Heart left ventricle (tissue), 16 donors: ENCODE results near the gene ZNF292. TPM values are rescaled to one million over a fixed set of nuclear protein-coding genes. Genes with fewer than 3 reads are reported as not detected.

Source experiments
- ATAC-seq, 4 donors: fragments of 200-7000 bp; cut with Tn5 transposase; one replicate each; pipeline ENCODE4 v1.9.1; 2020 to 2022; ENCODE audit warnings: moderate library complexity in 4 of 4, mild to moderate bottlenecking in 3 of 4, moderate number of reproducible peaks in 1 of 4
- DNase-seq, 5 donors: peaks; one replicate each; pipeline ENCODE4 v3.0.0-alpha.2; 2020
- H3K27ac ChIP-seq, 12 donors: fragments of 200-600 bp; sonication (generic) in 4 of 12; one replicate each; pipeline versions ENCODE4 v1.5.0 to v1.8.0; 2016 to 2022; ENCODE audit warnings: mild to moderate bottlenecking in 2 of 12
- H3K27me3 ChIP-seq, 9 donors: fragments of 200-600 bp; sonication (generic) in 2 of 9; one replicate each; pipeline versions ENCODE4 v1.5.1 to v1.8.0; 2016 to 2022; ENCODE audit warnings: mild to moderate bottlenecking in 3 of 9
- H3K36me3 ChIP-seq, 9 donors: fragments of 200-600 bp; sonication (generic) in 2 of 9; one replicate each; pipeline versions ENCODE4 v1.5.0 to v1.8.0; 2018 to 2022; ENCODE audit warnings: mild to moderate bottlenecking in 2 of 9
- H3K4me1 ChIP-seq, 12 donors: fragments of 200-600 bp; sonication (generic) in 4 of 12; one replicate each; pipeline versions ENCODE4 v1.5.0 to v1.8.0; 2016 to 2022; ENCODE audit warnings: mild to moderate bottlenecking in 3 of 12
- H3K4me3 ChIP-seq, 12 donors: fragments of 200-600 bp; sonication (generic) in 4 of 12; one replicate each; pipeline versions ENCODE4 v1.5.0 to v1.8.0; 2017 to 2022; ENCODE audit warnings: mild to moderate bottlenecking in 9 of 12, moderate library complexity in 4 of 12
- H3K9me3 ChIP-seq, 12 donors: fragments of 200-600 bp; sonication (generic) in 4 of 12; one replicate each; pipeline versions ENCODE4 v1.5.0 to v1.8.0; 2016 to 2022; ENCODE audit warnings: mild to moderate bottlenecking in 1 of 12
- CTCF ChIP-seq, 12 donors: fragments of 200-600 bp; sonication (generic) in 4 of 12; IDR thresholded peaks; one replicate each; pipeline versions ENCODE4 v1.5.0 to v1.8.0; 2018 to 2022; ENCODE audit warnings: antibody characterized with exemption in 12 of 12, mild to moderate bottlenecking in 5 of 12
- POLR2A ChIP-seq, 2 donors: fragments of 450-650 bp; IDR thresholded peaks; one replicate each; pipeline ENCODE4 v1.6.1; 2017; ENCODE audit warnings: antibody characterized with exemption in 2 of 2, mild to moderate bottlenecking in 2 of 2, moderate library complexity in 2 of 2
- WGBS, 4 donors: extraction: QIAGEN DNeasy Blood & Tissue Kit in 2 of 4; methylation state at CpG; one replicate each; pipeline versions ENCODE4 v1.1.5 to v1.1.7; 2013 to 2018; 5-methylcytosine and 5-hydroxymethylcytosine counted together
- intact Hi-C, 10 donors: fragments of 100-400 bp; cut with DNase I; formaldehyde crosslinking; loops; one replicate each; pipeline versions ENCODE4 v1.11.1 to v1.14.2; 2022
- polyA plus RNA-seq, 2 donors: library from polyadenylated mRNA; stranded (reverse); fragments of 200-250 nt; gene quantifications; one replicate each; pipeline ENCODE4 v1.2.3, GENCODE V29; 2013
- total RNA-seq, 9 donors: library from RNA; depleted of rRNA in 2 of 9; stranded (reverse); fragments of >200 nt in 2 of 9; fragmentation: NEBNext Ultra II Directional in 3 of 9; extraction: Animal tissue kit (Norgen Biotek cat#: 25700) in 3 of 9; gene quantifications; one replicate each; pipeline versions ENCODE4 v1.1.0 to v1.2.4, GENCODE V29; 2016 to 2023
- donor health status: ischemic (EF 13 %, LVEDD 7.1; RV severe dilation, severe dysfunction).
- donor health status: healthy with polysubstance abuse.
- donor health status: DM: no; HTN: yes; CAD: no.
- donor health status: DM: no; HTN: no; CAD: no.
- donor health status: ischemic (EF 25% LVEDD 6.9; RV normal size, moderate dysfunction).
- donor health status: ischemic (EF 25% LVEDD 5.7; RV mildly dilated, moderate dysfunction).
- donor health status: healthy.
- donor health status: DM: yes; HTN: yes; CAD: no.
- donor health status: ischemic (EF 35%, LVEDD 5.7; RV mildly dilated, moderate dysfunction).
- donor health status: nonischemic (EF 11% LVEDD 7.7; RV severe dilation, severe dysfunction).
- donor health status: DM: yes; HTN: yes; CAD: no.
- donor health status: PGD.
- donor health status: ischemic (EF 29% LVEDD 5.4; RV normal size, mild dysfunction).
- donor health status: nonischemic (EF 23%, LVEDD 6.1; RV moderate dilation, normal function).

ZNF292 gene
- total and polyA plus RNA-seq, 11 donors, result 4.0 to 35.8 (median 27.4) TPM

GRCh38 chr6:87146363-87146762, 9.0 kb upstream of the ZNF292 start:
- Histone ChIP-seq H3K9me3 (no peaks in the 10 kb centered on the region), H3K4me3 (no peak overlapping the region), H3K4me1 (peaks cover 0 to 4% (median 0%) of the 10 kb centered on the region in 12 donors), H3K36me3 (no peaks in the 10 kb centered on the region), H3K27me3 (no peaks in the 10 kb centered on the region), H3K27ac (no peak overlapping the region)
- 64 to 73% (median 70%) methylated on average over 3 of the region's 3 CpGs for WGBS, 4 donors
- intact Hi-C loops, result loop anchor here in 2 of 10 donors (5.0 kb wide), 2 partner anchors 76 to 86 kb away; no protein-coding TSS in a partner anchor
- no peak for ATAC-seq
- no peak for DNase-seq
- TF ChIP-seq POLR2A (IDR thresholded peaks at IDR 0.05) (no peak), CTCF (IDR thresholded peaks at IDR 0.05) (no peak)

DNA sequence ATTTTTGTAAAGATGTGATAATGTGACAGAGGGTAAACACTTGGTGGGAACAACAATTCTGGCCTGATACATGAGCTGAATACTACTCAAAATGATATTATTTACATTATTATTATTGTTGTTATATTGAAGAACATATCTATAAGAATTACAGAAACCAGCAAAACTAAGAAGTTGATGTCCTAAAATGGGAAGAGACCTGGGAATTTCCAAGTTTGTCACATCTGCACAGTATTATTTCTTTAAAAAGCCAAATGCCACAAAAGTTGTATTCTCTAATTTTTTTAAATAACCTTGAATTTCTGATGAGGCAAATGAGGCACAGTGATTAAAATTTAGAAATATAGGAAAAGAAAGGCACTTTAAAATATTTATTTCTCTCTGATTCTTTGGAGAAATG, 5.0 kb upstream of the ZNF292 start:
- Histone ChIP-seq H3K27ac (no peak overlapping the region), H3K9me3 (no peaks in the 10 kb centered on the region), H3K4me1 (peaks cover 3 to 33% (median 22%) of the 10 kb centered on the region in 12 donors), H3K4me3 (no peak overlapping the region), H3K36me3 (no peaks in the 10 kb centered on the region), H3K27me3 (no peaks in the 10 kb centered on the region)
- ATAC-seq (no peak), DNase-seq (no peak)
- intact Hi-C loops, result loop anchor here in 7 of 10 donors (5.0 to 10.0 kb wide), 9 partner anchors 74 to 1476 kb away; partner anchors contain the start of genes AKIRIN2 (in 2 of the 7), CFAP206 (in 2 of the 7), RARS2 (in 2 of the 7) and SLC35A1 (in 1 of the 7)
- TF ChIP-seq CTCF (IDR thresholded peaks at IDR 0.05), result no peak
- no peak for TF ChIP-seq POLR2A (IDR thresholded peaks at IDR 0.05)

- Histone ChIP-seq H3K27me3 (no peaks in the 10 kb centered on the region), H3K4me1 (peaks cover 3 to 35% (median 25%) of the 10 kb centered on the region in 12 donors), H3K9me3 (no peaks in the 10 kb centered on the region), H3K36me3 (no peaks in the 10 kb centered on the region), H3K27ac (peak overlapping the region; percentile 56 to 96 (median 91)), H3K4me3 (peak overlapping the region; percentile 50 to 78 (median 66))
- ATAC-seq, result no peak
- intact Hi-C loops, result loop anchor here in 7 of 10 donors (5.0 to 10.0 kb wide), 9 partner anchors 73 to 1477 kb away; partner anchors contain the start of genes AKIRIN2 (in 2 of the 7), CFAP206 (in 2 of the 7), RARS2 (in 2 of the 7) and SLC35A1 (in 1 of the 7)
- TF ChIP-seq CTCF (IDR thresholded peaks at IDR 0.05), result no peak
- no peak for TF ChIP-seq POLR2A (IDR thresholded peaks at IDR 0.05)
- WGBS, 4 donors, result 29 to 40% (median 37%) methylated on average over 4 of the region's 4 CpGs
- DNase-seq, result no peak
Observed at GRCh38 chr6:87151471-87151780, 3.9 kb upstream of the ZNF292 start.

- ATAC-seq, result peak; percentile 6 to 62 (median 42)
Observed at GRCh38 chr6:87151781-87152525, 3.4 kb upstream of the ZNF292 start.

More at GRCh38 chr6:87151781-87152525, 3.4 kb upstream of the ZNF292 start:
- 0 to 1% (median 0%) methylated on average over 9 to 71 of the region's 71 CpGs for WGBS, 4 donors
- intact Hi-C loops, result loop anchor here in 7 of 10 donors (5.0 to 10.0 kb wide), 9 partner anchors 73 to 1477 kb away; partner anchors contain the start of genes AKIRIN2 (in 2 of the 7), CFAP206 (in 2 of the 7), RARS2 (in 2 of the 7) and SLC35A1 (in 1 of the 7)
- Histone ChIP-seq H3K27me3 (no peaks in the 10 kb centered on the region), H3K9me3 (no peaks in the 10 kb centered on the region), H3K27ac (peak overlapping the region; percentile 56 to 96 (median 91)), H3K4me3 (peak overlapping the region; percentile 50 to 78 (median 66)), H3K36me3 (no peaks in the 10 kb centered on the region), H3K4me1 (peaks cover 3 to 41% (median 28%) of the 10 kb centered on the region in 12 donors)
- TF ChIP-seq CTCF (IDR thresholded peaks at IDR 0.05) (peak in 3 of 12 donors; percentile 10 to 29 (median 14)), POLR2A (IDR thresholded peaks at IDR 0.05) (no peak)
- peak; percentile 65 to 84 (median 73) for DNase-seq
